Ishikawa (cell line): ENCODE measurements around the gene DOC2B.

Experiments used
- CEBPB ChIP-seq: IDR thresholded peaks from 2 replicates; pipeline ENCODE4 v1.6.1; 2012
- CREB1 ChIP-seq: IDR thresholded peaks from 2 replicates; pipeline ENCODE4 v1.6.1; 2012; ENCODE audit warnings: low read depth
- EGR1 ChIP-seq: IDR thresholded peaks from 2 replicates; pipeline ENCODE4 v1.6.1; 2012
- EP300 ChIP-seq: IDR thresholded peaks from 2 replicates; pipeline ENCODE4 v1.6.1; 2012; ENCODE audit warnings: borderline replicate concordance
- FOXM1 ChIP-seq: IDR thresholded peaks from 2 replicates; pipeline ENCODE4 v1.6.1; 2012; ENCODE audit warnings: low read depth, borderline replicate concordance
- NFIC ChIP-seq: IDR thresholded peaks from 2 replicates; pipeline ENCODE4 v1.6.1; 2012
- RAD21 ChIP-seq: IDR thresholded peaks from 2 replicates; pipeline ENCODE4 v1.6.1; 2012; ENCODE audit warnings: low read depth
- REST ChIP-seq: IDR thresholded peaks from 2 replicates; pipeline ENCODE4 v1.6.1; 2012; ENCODE audit warnings: low read depth, mild to moderate bottlenecking
- TAF1 ChIP-seq: IDR thresholded peaks from 2 replicates; pipeline ENCODE4 v1.6.1; 2012; ENCODE audit warnings: low read depth, mild to moderate bottlenecking
- TCF12 ChIP-seq: IDR thresholded peaks from 2 replicates; pipeline ENCODE4 v1.6.1; 2012; ENCODE audit warnings: low read depth
- TEAD4 ChIP-seq: IDR thresholded peaks from 2 replicates; pipeline ENCODE4 v1.6.1; 2012
- USF1 ChIP-seq: IDR thresholded peaks from 2 replicates; pipeline ENCODE4 v1.6.1; 2012
- YY1 ChIP-seq: IDR thresholded peaks from 2 replicates; pipeline ENCODE4 v1.6.1; 2012; ENCODE audit warnings: low read depth
- ZBTB7A ChIP-seq: IDR thresholded peaks from 2 replicates; pipeline ENCODE4 v1.6.1; 2012; ENCODE audit warnings: low read depth
- TF ChIP-seq, protein P1 (sequence below): IDR thresholded peaks from 2 replicates; pipeline ENCODE4 v1.6.1; 2012

Gene DOC2B

DNA sequence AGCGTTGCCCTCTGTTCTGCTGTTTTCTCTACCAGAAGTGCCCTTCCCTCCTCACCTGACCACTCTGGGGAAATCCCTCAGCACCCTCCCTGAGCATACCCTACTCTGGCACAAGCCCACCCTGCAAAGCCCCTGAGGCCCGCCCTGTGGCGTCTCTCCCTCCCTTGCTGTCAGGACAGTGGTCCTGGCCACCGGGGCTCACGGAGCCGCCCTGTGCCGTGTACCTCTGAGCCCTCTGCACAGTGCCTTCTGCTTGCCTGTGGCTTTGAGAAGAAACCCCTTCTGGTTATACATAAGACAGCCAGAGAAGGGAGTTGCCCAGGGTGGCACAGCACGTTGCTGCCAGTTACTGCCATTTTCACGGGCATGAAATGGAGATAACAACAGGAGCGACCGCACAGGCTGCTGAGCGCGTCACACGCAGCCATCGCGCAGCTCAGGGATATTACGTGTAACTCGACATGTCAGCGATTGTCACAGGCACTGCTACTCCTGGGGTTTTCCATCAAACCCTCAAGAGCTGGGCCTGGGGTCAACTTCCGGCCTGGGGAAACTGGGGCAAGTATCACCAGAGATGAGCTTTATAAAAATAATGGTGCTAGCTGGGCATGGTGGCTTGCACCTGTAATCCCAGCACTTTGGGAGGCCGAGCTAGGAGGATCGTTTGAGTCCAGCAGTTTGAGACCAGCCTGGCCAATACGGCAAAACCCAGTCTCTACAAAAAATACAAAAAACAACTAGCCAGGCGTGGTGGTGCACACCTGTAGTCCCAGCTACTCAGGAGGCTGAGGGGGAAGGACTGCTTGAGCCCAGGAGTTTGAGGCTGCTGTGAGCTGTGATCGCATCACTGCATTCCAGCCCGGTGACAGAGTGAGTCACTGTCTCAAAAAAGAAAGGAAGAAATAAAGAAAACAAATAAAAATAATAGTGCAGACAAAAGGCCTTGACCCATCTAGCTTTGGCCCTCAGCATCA, 29.3 kb downstream of the DOC2B start:
- no peak for TF ChIP-seq CEBPB
- TF ChIP-seq TCF12 = no peak
- TF ChIP-seq, protein P1, sequence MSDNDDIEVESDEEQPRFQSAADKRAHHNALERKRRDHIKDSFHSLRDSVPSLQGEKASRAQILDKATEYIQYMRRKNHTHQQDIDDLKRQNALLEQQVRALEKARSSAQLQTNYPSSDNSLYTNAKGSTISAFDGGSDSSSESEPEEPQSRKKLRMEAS = no peak
- TF ChIP-seq RAD21 = no peak
- TF ChIP-seq USF1 = no peak
- TF ChIP-seq EP300 = no peak
- TF ChIP-seq TAF1 = no peak
- TF ChIP-seq YY1 = no peak
- TF ChIP-seq CREB1 = no peak
- TF ChIP-seq NFIC = no peak
- TF ChIP-seq FOXM1 = no peak
- no peak for TF ChIP-seq EGR1
- TF ChIP-seq REST = no peak
- no peak for TF ChIP-seq ZBTB7A

GRCh38 chr17:151004-151403, 30.4 kb downstream of the DOC2B start:
- TF ChIP-seq CREB1 = no peak
- no peak for TF ChIP-seq YY1
- no peak for TF ChIP-seq TEAD4
- no peak for TF ChIP-seq NFIC
- TF ChIP-seq, protein P1 = no peak
- no peak for TF ChIP-seq TCF12

GRCh38 chr17:149897-150584, 31.4 kb downstream of the DOC2B start:
- TF ChIP-seq TCF12 = no peak
- TF ChIP-seq EGR1 = no peak
- no peak for TF ChIP-seq ZBTB7A
- TF ChIP-seq CEBPB = no peak
- no peak for TF ChIP-seq TEAD4
- TF ChIP-seq, protein P1 = no peak
- TF ChIP-seq FOXM1 = no peak
- TF ChIP-seq YY1 = no peak
- no peak for TF ChIP-seq RAD21
- TF ChIP-seq REST = no peak
- no peak for TF ChIP-seq EP300
- no peak for TF ChIP-seq CREB1
- no peak for TF ChIP-seq USF1
- TF ChIP-seq TAF1 = no peak

- no peak for TF ChIP-seq TCF12
- TF ChIP-seq CEBPB = no peak
- TF ChIP-seq EP300 = no peak
- TF ChIP-seq FOXM1 = no peak
- TF ChIP-seq RAD21 = no peak
- TF ChIP-seq YY1 = no peak
- no peak for TF ChIP-seq EGR1
- no peak for TF ChIP-seq USF1
- no peak for TF ChIP-seq TEAD4
- TF ChIP-seq REST = no peak
- TF ChIP-seq CREB1 = no peak
- no peak for TF ChIP-seq TAF1
- no peak for TF ChIP-seq NFIC
- TF ChIP-seq, protein P1 = no peak
- TF ChIP-seq ZBTB7A = no peak
These were observed 32.2 kb downstream of the DOC2B start for GRCh38 chr17:149231-149630.
